BLaER1 treated with 17β-estradiol and CSF1 and Interleukin-3, amounts not matched to agents 10 nM and 100 nM (cell line): ENCODE data around the gene PRKCE.
A peak's percentile ranks its signal among the peaks of the same experiment; 100 is the strongest.

ENCODE experiments used
- H3K27ac ChIP-seq, 11 experiments: shearing (Covaris generic); formaldehyde crosslinking; 2 replicates each; pipeline ENCODE4 v1.8.1; 2022
- H3K27me3 ChIP-seq, 11 experiments: shearing (Covaris generic); formaldehyde crosslinking; 2 replicates each; pipeline ENCODE4 v1.8.1; 2022
- H3K36me3 ChIP-seq, 11 experiments: shearing (Covaris generic); formaldehyde crosslinking; 2 replicates each; pipeline ENCODE4 v1.8.1; 2022
- H3K4me1 ChIP-seq, 10 experiments: shearing (Covaris generic); formaldehyde crosslinking; 2 replicates each; pipeline ENCODE4 v1.8.1; 2022
- H3K4me2 ChIP-seq, 11 experiments: shearing (Covaris generic); formaldehyde crosslinking; 2 replicates each; pipeline ENCODE4 v1.8.1; 2022
- H3K4me3 ChIP-seq, 10 experiments: shearing (Covaris generic); formaldehyde crosslinking; 2 replicates each; pipeline ENCODE4 v1.8.1; 2022
- H3K9ac ChIP-seq, 11 experiments: shearing (Covaris generic); formaldehyde crosslinking; 2 replicates each; pipeline ENCODE4 v1.8.1; 2022
- H3K9me3 ChIP-seq, 11 experiments: shearing (Covaris generic); formaldehyde crosslinking; replicated peaks in 1 of 11; 2 replicates each; pipeline ENCODE4 v1.8.1; 2022
- H4K20me1 ChIP-seq, 11 experiments: shearing (Covaris generic); formaldehyde crosslinking; 2 replicates each; pipeline ENCODE4 v1.8.1; 2022
- Cebpa-rat ChIP-seq, 11 experiments: shearing (Covaris generic); IDR thresholded peaks; 2 replicates each; pipeline ENCODE4 v1.8.1; 2022

PRKCE gene

GRCh38 chr2:45973426-45973825 is 322.0 kb downstream of the PRKCE start:
- Histone ChIP-seq H3K4me2 (0 out of 22 replicates have a peak overlapping the region, but pooled peaks of 3 of the 11 experiments have one; percentile 13 to 20 (median 13)), H3K9me3 (no peaks in the 10 kb centered on the region), H3K4me3 (no peak overlapping the region), H4K20me1 (peaks cover 0 to 95% (median 83%) of the 10 kb centered on the region in 11 experiments; a peak in 14 of 22 replicates), H3K27me3 (no peaks in the 10 kb centered on the region), H3K9ac (no peak overlapping the region), H3K27ac (no peak overlapping the region), H3K36me3 (peaks cover 0 to 49% (median 32%) of the 10 kb centered on the region in 11 experiments; a peak in 17 of 22 replicates), H3K4me1 (peaks cover 0 to 41% (median 31%) of the 10 kb centered on the region in 10 experiments; a peak in 17 of 20 replicates)
- no peak for TF ChIP-seq Cebpa-rat (IDR thresholded peaks at IDR 0.05)

- Histone ChIP-seq H3K4me2 (no peak overlapping the region), H3K36me3 (peaks cover 0 to 55% (median 38%) of the 10 kb centered on the region in 11 experiments; a peak in 17 of 22 replicates), H3K27ac (no peak overlapping the region)
Observed at GRCh38 chr2:45974056-45974455, 322.6 kb downstream of the PRKCE start.

GRCh38 chr2:45974762-45975408 is 323.4 kb downstream of the PRKCE start:
- TF ChIP-seq Cebpa-rat (IDR thresholded peaks at IDR 0.05) = no peak
- H3K27me3 ChIP-seq = no peaks in the 10 kb centered on the region
- no peak overlapping the region for H3K27ac ChIP-seq
- no peak overlapping the region for H3K4me3 ChIP-seq
- no peaks in the 10 kb centered on the region for H3K9me3 ChIP-seq
- H3K36me3 ChIP-seq = peaks cover 0 to 63% (median 45%) of the 10 kb centered on the region in 11 experiments; a peak in 17 of 22 replicates
- H3K4me1 ChIP-seq = peaks cover 0 to 42% (median 34%) of the 10 kb centered on the region in 10 experiments; a peak in 15 of 20 replicates
- H3K9ac ChIP-seq = no peak overlapping the region
- no peak overlapping the region for H3K4me2 ChIP-seq
- H4K20me1 ChIP-seq = peaks cover 0 to 95% (median 81%) of the 10 kb centered on the region in 11 experiments; a peak in 13 of 22 replicates

More at GRCh38 chr2:45974056-45974455, 322.6 kb downstream of the PRKCE start:
- Histone ChIP-seq H3K27me3 (no peaks in the 10 kb centered on the region), H3K9me3 (no peaks in the 10 kb centered on the region), H3K9ac (no peak overlapping the region), H4K20me1 (peaks cover 0 to 95% (median 81%) of the 10 kb centered on the region in 11 experiments; a peak in 14 of 22 replicates), H3K4me3 (no peak overlapping the region), H3K4me1 (peaks cover 0 to 41% (median 31%) of the 10 kb centered on the region in 10 experiments; a peak in 17 of 20 replicates)
- no peak for TF ChIP-seq Cebpa-rat (IDR thresholded peaks at IDR 0.05)

GRCh38 chr2:45975752-45976517 is 324.5 kb downstream of the PRKCE start:
- H4K20me1 ChIP-seq = peaks cover 0 to 99% (median 81%) of the 10 kb centered on the region in 11 experiments; a peak in 13 of 22 replicates
- no peaks in the 10 kb centered on the region for H3K27me3 ChIP-seq
- no peaks in the 10 kb centered on the region for H3K9me3 ChIP-seq
- TF ChIP-seq Cebpa-rat (IDR thresholded peaks at IDR 0.05) = no peak
- H3K4me2 ChIP-seq = no peak overlapping the region
- H3K4me3 ChIP-seq = no peak overlapping the region
- H3K9ac ChIP-seq = no peak overlapping the region
- peaks cover 0 to 47% (median 37%) of the 10 kb centered on the region in 10 experiments; a peak in 15 of 20 replicates for H3K4me1 ChIP-seq
- H3K36me3 ChIP-seq = peaks cover 4 to 74% (median 55%) of the 10 kb centered on the region in 11 experiments; a peak in 21 of 22 replicates
- H3K27ac ChIP-seq = no peak overlapping the region

- Histone ChIP-seq H3K27me3 (no peaks in the 10 kb centered on the region), H3K27ac (no peak overlapping the region), H3K9ac (no peak overlapping the region), H3K4me2 (peak overlapping the region in 8 of 11 experiments; percentile 5 to 56 (median 31); a peak in 9 of 22 replicates), H3K36me3 (peaks cover 4 to 94% (median 78%) of the 10 kb centered on the region in 11 experiments; a peak in 21 of 22 replicates), H3K9me3 (no peaks in the 10 kb centered on the region), H4K20me1 (peaks cover 0 to 83% (median 61%) of the 10 kb centered on the region in 11 experiments; a peak in 13 of 22 replicates), H3K4me3 (no peak overlapping the region), H3K4me1 (peaks cover 0 to 46% (median 39%) of the 10 kb centered on the region in 10 experiments; a peak in 15 of 20 replicates)
- TF ChIP-seq Cebpa-rat (IDR thresholded peaks at IDR 0.05) = no peak
Observed at GRCh38 chr2:45978302-45978859, 326.9 kb downstream of the PRKCE start.

- TF ChIP-seq Cebpa-rat (IDR thresholded peaks at IDR 0.05) = no peak
- H3K36me3 ChIP-seq = peaks cover 4 to 97% (median 85%) of the 10 kb centered on the region in 11 experiments; a peak in 21 of 22 replicates
- H3K4me1 ChIP-seq = peaks cover 0 to 53% (median 44%) of the 10 kb centered on the region in 10 experiments; a peak in 15 of 20 replicates
- H4K20me1 ChIP-seq = peaks cover 0 to 76% (median 54%) of the 10 kb centered on the region in 11 experiments; a peak in 13 of 22 replicates
- no peak overlapping the region for H3K27ac ChIP-seq
- H3K27me3 ChIP-seq = no peaks in the 10 kb centered on the region
- H3K9ac ChIP-seq = no peak overlapping the region
- H3K4me3 ChIP-seq = no peak overlapping the region
- no peaks in the 10 kb centered on the region for H3K9me3 ChIP-seq
- peak overlapping the region in 7 of 11 experiments; percentile 2 to 56 (median 36); a peak in 10 of 22 replicates for H3K4me2 ChIP-seq
Observed at GRCh38 chr2:45979065-45979464, 327.6 kb downstream of the PRKCE start.

GRCh38 chr2:45980161-45980865 is 328.8 kb downstream of the PRKCE start:
- Histone ChIP-seq H3K4me3 (no peak overlapping the region), H3K36me3 (peaks cover 4 to 100% (median 96%) of the 10 kb centered on the region in 11 experiments; a peak in 21 of 22 replicates), H3K4me2 (peak overlapping the region in 6 of 11 experiments; percentile 2 to 56 (median 35); a peak in 7 of 22 replicates), H3K27me3 (no peaks in the 10 kb centered on the region), H3K9ac (no peak overlapping the region), H3K4me1 (peaks cover 10 to 59% (median 52%) of the 10 kb centered on the region in 10 experiments), H3K9me3 (no peaks in the 10 kb centered on the region), H4K20me1 (peaks cover 0 to 76% (median 46%) of the 10 kb centered on the region in 11 experiments; a peak in 13 of 22 replicates), H3K27ac (no peak overlapping the region)
- TF ChIP-seq Cebpa-rat (IDR thresholded peaks at IDR 0.05) = peak in 1 of 11 experiments; percentile 51; a peak in 2 of 22 replicates

GRCh38 chr2:45981384-45981930 is 330.0 kb downstream of the PRKCE start:
- Histone ChIP-seq H3K4me3 (no peak overlapping the region), H3K27me3 (no peaks in the 10 kb centered on the region), H4K20me1 (peaks cover 0 to 68% (median 39%) of the 10 kb centered on the region in 11 experiments; a peak in 12 of 22 replicates), H3K36me3 (peaks cover 4 to 100% (median 98%) of the 10 kb centered on the region in 11 experiments; a peak in 21 of 22 replicates), H3K27ac (no peak overlapping the region), H3K9ac (no peak overlapping the region), H3K4me2 (no peak overlapping the region), H3K4me1 (peaks cover 21 to 69% (median 58%) of the 10 kb centered on the region in 10 experiments), H3K9me3 (no peaks in the 10 kb centered on the region)
- TF ChIP-seq Cebpa-rat (IDR thresholded peaks at IDR 0.05) = no peak
